ENCODE measurements around the gene SIGMAR1.

SIGMAR1 gene

DNA sequence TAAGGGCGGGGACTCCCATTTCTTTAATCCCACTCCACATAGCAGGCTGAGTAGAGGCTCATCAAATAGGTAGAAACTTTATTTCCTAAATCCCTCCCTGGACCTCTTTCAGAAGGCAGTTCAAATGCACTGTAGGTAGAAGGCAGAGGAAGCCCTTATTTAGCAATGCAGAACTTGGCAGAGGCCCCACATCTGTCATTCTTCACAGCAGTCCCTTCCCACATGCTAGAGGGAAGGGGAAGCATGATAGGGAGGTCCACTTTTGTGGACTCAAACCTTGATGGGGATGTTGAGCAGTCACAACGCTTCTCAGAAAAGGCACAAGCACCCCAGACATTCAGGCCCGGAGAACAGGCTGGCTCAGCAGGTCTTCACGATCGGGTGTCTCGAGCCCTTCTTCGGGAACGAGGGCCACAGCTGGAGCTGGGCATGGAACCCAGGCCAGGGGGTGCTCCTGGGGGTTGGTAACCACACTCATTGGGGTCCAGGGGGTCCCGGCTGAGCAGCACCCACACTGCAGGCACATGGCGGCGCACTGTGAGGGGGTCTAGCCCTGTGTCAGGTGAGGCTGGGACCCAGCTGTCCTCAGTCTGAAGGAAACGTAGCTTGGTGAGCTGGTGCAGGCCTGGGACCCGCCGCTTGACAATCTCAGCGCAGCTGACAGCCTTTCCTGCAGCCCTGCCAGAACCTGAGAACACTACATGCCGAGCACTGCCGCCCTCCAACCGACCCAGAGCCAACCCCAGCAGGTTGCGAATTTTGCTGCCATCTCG is 27.0 kb downstream of the SIGMAR1 start:
- no peak overlapping the region for H3K4ac ChIP-seq (ENCODE audit: low read depth, low read length)
- no peak overlapping the region for H2BK120ac ChIP-seq (ENCODE audit: low read depth, low read length)
- no peak overlapping the region for H2AK5ac ChIP-seq (ENCODE audit: low read length)
- peak overlapping the region; percentile 94 for H3K56ac ChIP-seq (ENCODE audit: low read length)
- no peaks in the 10 kb centered on the region for H3K79me2 ChIP-seq (ENCODE audit: control insufficient read depth, insufficient read depth, low read length)
- DNase-seq: no peak
- H3K4me2 ChIP-seq (ENCODE audit: low read length): no peak overlapping the region
- H2BK5ac ChIP-seq (ENCODE audit: low read length): no peak overlapping the region
- no peaks in the 10 kb centered on the region for H3K27me3 ChIP-seq (ENCODE audit: insufficient read depth, low read length, poor library complexity)
- H3K4me1 ChIP-seq (ENCODE audit: control insufficient read depth, low read depth, low read length): peaks cover 3% of the 10 kb centered on the region
- no peak overlapping the region for H2BK15ac ChIP-seq (replicated peaks; ENCODE audit: low read depth)
- H3K36me3 ChIP-seq (ENCODE audit: control insufficient read depth, insufficient read depth, low read length): no peaks in the 10 kb centered on the region
- H4K8ac ChIP-seq (ENCODE audit: low read depth, low read length): no peak overlapping the region
- H3K18ac ChIP-seq (ENCODE audit: low read length): no peak overlapping the region
- no peak overlapping the region for H3K9ac ChIP-seq (ENCODE audit: low read length)
- no peaks in the 10 kb centered on the region for H3K79me1 ChIP-seq (ENCODE audit: low read length)
- H4K5ac ChIP-seq (ENCODE audit: low read length): no peak overlapping the region
- no CpG with 5 or more reads among the region's 20 CpGs for WGBS (ENCODE audit: extremely low coverage, insufficient coverage, low lambda C conversion rate)
- H3K4me3 ChIP-seq (ENCODE audit: low read length): no peak overlapping the region
- no peak overlapping the region for H3K23ac ChIP-seq (ENCODE audit: low read length)
- H3K27ac ChIP-seq (ENCODE audit: low read depth, low read length): no peak overlapping the region

DNA sequence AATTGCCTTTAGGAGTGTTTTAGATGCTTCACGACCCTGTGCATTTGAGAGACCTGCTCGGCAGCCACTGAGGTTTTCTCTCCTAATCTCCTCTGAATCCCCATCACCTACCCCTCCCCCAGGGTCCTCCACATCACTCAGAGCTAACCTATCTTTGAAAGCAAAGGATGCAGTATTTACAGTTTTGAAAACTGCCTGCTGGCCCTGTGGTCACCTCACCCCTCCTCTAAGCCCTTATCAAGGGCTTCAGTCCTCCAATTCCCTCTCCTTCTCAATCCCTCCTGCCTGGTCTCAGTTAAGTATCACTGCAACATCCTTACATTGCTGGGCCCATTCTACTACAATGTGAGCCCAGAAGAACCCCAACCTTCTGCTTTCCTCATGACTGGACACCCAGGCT is 30.3 kb downstream of the SIGMAR1 start:
- H3K18ac ChIP-seq (ENCODE audit: low read length): no peak overlapping the region
- no peak overlapping the region for H2BK120ac ChIP-seq (ENCODE audit: low read depth, low read length)

DNA sequence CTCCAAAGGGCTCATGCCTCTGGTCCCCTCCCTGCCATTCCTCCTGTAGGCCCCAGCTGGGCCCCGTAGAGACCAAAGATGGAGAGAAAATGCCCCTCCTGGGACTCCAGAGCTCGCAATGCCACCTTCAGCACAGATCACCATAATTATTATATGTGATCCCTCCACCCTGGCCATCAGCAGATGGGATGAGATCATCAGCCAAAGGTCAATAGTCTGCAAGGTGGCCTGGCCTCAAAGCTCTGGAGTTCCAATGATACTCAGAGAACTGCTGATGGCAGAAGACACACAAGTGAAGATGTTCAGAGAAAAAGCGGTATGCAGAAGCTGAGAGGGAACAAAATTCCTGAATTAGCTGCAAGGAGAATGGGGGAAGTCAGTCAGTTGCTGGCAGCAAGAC is 30.7 kb downstream of the SIGMAR1 start:
- H3K27me3 ChIP-seq (ENCODE audit: insufficient read depth, low read length, poor library complexity): no peaks in the 10 kb centered on the region
- peaks cover 3% of the 10 kb centered on the region for H3K4me1 ChIP-seq (ENCODE audit: control insufficient read depth, low read depth, low read length)
- no peak overlapping the region for H4K5ac ChIP-seq (ENCODE audit: low read length)
- no peak overlapping the region for H2BK15ac ChIP-seq (replicated peaks; ENCODE audit: low read depth)
- H3K23ac ChIP-seq (ENCODE audit: low read length): no peak overlapping the region
- H3K27ac ChIP-seq (ENCODE audit: low read depth, low read length): no peak overlapping the region
- H3K4me2 ChIP-seq (ENCODE audit: low read length): no peak overlapping the region
- DNase-seq: no peak
- H3K4me3 ChIP-seq (ENCODE audit: low read length): no peak overlapping the region
- no peaks in the 10 kb centered on the region for H3K79me2 ChIP-seq (ENCODE audit: control insufficient read depth, insufficient read depth, low read length)
- no peak overlapping the region for H2BK120ac ChIP-seq (ENCODE audit: low read depth, low read length)
- H2BK5ac ChIP-seq (ENCODE audit: low read length): no peak overlapping the region
- no peaks in the 10 kb centered on the region for H3K79me1 ChIP-seq (ENCODE audit: low read length)
- no peak overlapping the region for H2AK5ac ChIP-seq (ENCODE audit: low read length)
- WGBS (ENCODE audit: extremely low coverage, insufficient coverage, low lambda C conversion rate): no CpG with 5 or more reads among the region's 3 CpGs
- no peak overlapping the region for H3K9ac ChIP-seq (ENCODE audit: low read length)
- no peak overlapping the region for H3K18ac ChIP-seq (ENCODE audit: low read length)
- H3K56ac ChIP-seq (ENCODE audit: low read length): no peak overlapping the region
- H3K4ac ChIP-seq (ENCODE audit: low read depth, low read length): no peak overlapping the region
- H4K8ac ChIP-seq (ENCODE audit: low read depth, low read length): no peak overlapping the region
- no peaks in the 10 kb centered on the region for H3K36me3 ChIP-seq (ENCODE audit: control insufficient read depth, insufficient read depth, low read length)

More for the DNA sequence above, 30.3 kb downstream of the SIGMAR1 start:
- Histone ChIP-seq H2BK5ac (ENCODE audit: low read length) (no peak overlapping the region), H3K4me1 (ENCODE audit: control insufficient read depth, low read depth, low read length) (peaks cover 3% of the 10 kb centered on the region), H4K8ac (ENCODE audit: low read depth, low read length) (no peak overlapping the region), H4K5ac (ENCODE audit: low read length) (no peak overlapping the region), H3K9ac (ENCODE audit: low read length) (no peak overlapping the region), H3K23ac (ENCODE audit: low read length) (no peak overlapping the region), H3K27ac (ENCODE audit: low read depth, low read length) (no peak overlapping the region), H3K4me3 (ENCODE audit: low read length) (no peak overlapping the region), H3K79me2 (ENCODE audit: control insufficient read depth, insufficient read depth, low read length) (no peaks in the 10 kb centered on the region), H2BK15ac (replicated peaks; ENCODE audit: low read depth) (no peak overlapping the region), H3K27me3 (ENCODE audit: insufficient read depth, low read length, poor library complexity) (no peaks in the 10 kb centered on the region), H3K36me3 (ENCODE audit: control insufficient read depth, insufficient read depth, low read length) (no peaks in the 10 kb centered on the region), H3K4me2 (ENCODE audit: low read length) (no peak overlapping the region), H3K56ac (ENCODE audit: low read length) (no peak overlapping the region), H3K4ac (ENCODE audit: low read depth, low read length) (no peak overlapping the region), H2AK5ac (ENCODE audit: low read length) (no peak overlapping the region), H3K79me1 (ENCODE audit: low read length) (no peaks in the 10 kb centered on the region)
- DNase-seq: no peak
- WGBS (ENCODE audit: extremely low coverage, insufficient coverage, low lambda C conversion rate): no CpG with 5 or more reads among the region's 2 CpGs

DNA sequence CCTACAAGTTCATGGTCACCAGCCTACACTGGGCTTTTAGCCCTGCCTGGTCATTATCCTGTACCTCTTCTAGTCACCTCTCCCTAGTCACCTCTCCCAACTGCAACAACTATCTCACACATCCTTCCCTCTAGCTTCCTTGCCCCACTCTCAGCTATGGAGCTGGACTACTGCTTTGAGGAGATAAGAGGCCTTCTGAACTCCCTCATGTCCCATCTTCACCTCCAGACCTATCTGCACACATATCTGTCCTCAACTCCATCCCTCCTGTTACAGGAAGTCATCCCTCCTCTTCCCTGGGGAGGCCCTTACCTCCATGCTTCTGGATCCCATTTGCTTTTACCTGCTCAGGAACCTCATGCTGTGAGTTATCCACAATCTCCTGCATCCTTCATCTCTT is 31.4 kb downstream of the SIGMAR1 start:
- no peak overlapping the region for H4K5ac ChIP-seq (ENCODE audit: low read length)
- H3K4ac ChIP-seq (ENCODE audit: low read depth, low read length): no peak overlapping the region
- H3K36me3 ChIP-seq (ENCODE audit: control insufficient read depth, insufficient read depth, low read length): no peaks in the 10 kb centered on the region
- no peak overlapping the region for H2BK5ac ChIP-seq (ENCODE audit: low read length)
- no peak for DNase-seq
- no peaks in the 10 kb centered on the region for H3K4me1 ChIP-seq (ENCODE audit: control insufficient read depth, low read depth, low read length)
- no peak overlapping the region for H3K4me3 ChIP-seq (ENCODE audit: low read length)
- H3K27ac ChIP-seq (ENCODE audit: low read depth, low read length): no peak overlapping the region
- no peak overlapping the region for H2BK120ac ChIP-seq (ENCODE audit: low read depth, low read length)
- H3K23ac ChIP-seq (ENCODE audit: low read length): no peak overlapping the region
- H2AK5ac ChIP-seq (ENCODE audit: low read length): no peak overlapping the region
- no peaks in the 10 kb centered on the region for H3K79me1 ChIP-seq (ENCODE audit: low read length)
- no peaks in the 10 kb centered on the region for H3K27me3 ChIP-seq (ENCODE audit: insufficient read depth, low read length, poor library complexity)
- no peak overlapping the region for H4K8ac ChIP-seq (ENCODE audit: low read depth, low read length)
- H2BK15ac ChIP-seq (replicated peaks; ENCODE audit: low read depth): no peak overlapping the region
- H3K56ac ChIP-seq (ENCODE audit: low read length): no peak overlapping the region
- H3K4me2 ChIP-seq (ENCODE audit: low read length): no peak overlapping the region
- no peaks in the 10 kb centered on the region for H3K79me2 ChIP-seq (ENCODE audit: control insufficient read depth, insufficient read depth, low read length)
- H3K9ac ChIP-seq (ENCODE audit: low read length): no peak overlapping the region
- no peak overlapping the region for H3K18ac ChIP-seq (ENCODE audit: low read length)

DNA sequence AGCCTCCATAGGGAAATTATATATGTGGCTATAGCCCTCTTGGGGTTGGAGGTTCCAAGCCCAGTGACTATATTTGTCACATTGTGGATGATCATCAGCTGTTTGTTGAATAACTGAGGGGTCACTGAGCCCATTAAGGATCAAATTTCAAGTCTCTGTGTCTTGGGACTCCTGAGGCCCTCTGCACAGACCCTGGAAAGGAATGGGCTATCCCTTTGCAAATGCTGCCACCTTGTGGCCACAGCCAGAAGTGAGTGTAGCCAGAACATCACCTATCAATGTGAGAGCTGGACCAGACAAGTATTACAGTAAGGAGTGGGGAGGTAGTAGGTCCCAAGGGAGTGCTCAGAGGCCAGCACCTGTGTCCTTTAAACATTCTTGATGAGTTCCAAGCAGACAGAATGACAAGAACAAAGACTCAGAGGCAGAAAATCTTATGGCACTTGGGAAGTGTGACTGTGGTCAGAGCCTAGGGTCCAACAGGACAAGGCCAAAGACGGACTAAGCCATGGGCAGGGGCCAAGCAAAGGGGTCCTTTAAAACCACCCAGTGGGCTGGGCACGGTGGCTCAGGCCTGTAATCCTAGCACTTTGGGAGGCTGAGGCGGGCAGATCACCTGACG is 33.9 kb downstream of the SIGMAR1 start:
- Histone ChIP-seq H2AK5ac (ENCODE audit: low read length) (no peak overlapping the region), H3K56ac (ENCODE audit: low read length) (no peak overlapping the region), H3K27me3 (ENCODE audit: insufficient read depth, low read length, poor library complexity) (no peaks in the 10 kb centered on the region), H2BK120ac (ENCODE audit: low read depth, low read length) (no peak overlapping the region), H3K36me3 (ENCODE audit: control insufficient read depth, insufficient read depth, low read length) (no peaks in the 10 kb centered on the region), H3K27ac (ENCODE audit: low read depth, low read length) (no peak overlapping the region), H3K23ac (ENCODE audit: low read length) (no peak overlapping the region), H3K18ac (ENCODE audit: low read length) (no peak overlapping the region), H4K5ac (ENCODE audit: low read length) (no peak overlapping the region), H3K4ac (ENCODE audit: low read depth, low read length) (no peak overlapping the region), H3K4me2 (ENCODE audit: low read length) (no peak overlapping the region), H3K79me1 (ENCODE audit: low read length) (no peaks in the 10 kb centered on the region), H3K9ac (ENCODE audit: low read length) (no peak overlapping the region), H2BK15ac (replicated peaks; ENCODE audit: low read depth) (no peak overlapping the region), H2BK5ac (ENCODE audit: low read length) (no peak overlapping the region), H4K8ac (ENCODE audit: low read depth, low read length) (no peak overlapping the region), H3K4me1 (ENCODE audit: control insufficient read depth, low read depth, low read length) (no peaks in the 10 kb centered on the region), H3K79me2 (ENCODE audit: control insufficient read depth, insufficient read depth, low read length) (no peaks in the 10 kb centered on the region), H3K4me3 (ENCODE audit: low read length) (no peak overlapping the region)
- WGBS (ENCODE audit: extremely low coverage, insufficient coverage, low lambda C conversion rate): no CpG with 5 or more reads among the region's 4 CpGs
- DNase-seq: peak; percentile 83
